Mesenchymal stem cell (in vitro differentiated cells and primary cell): ENCODE results near the gene CDC16. TPM values are rescaled to one million over a fixed set of nuclear protein-coding genes. Genes with fewer than 3 reads are reported as not detected.

ENCODE experiments used
- DNase-seq: peaks from one replicate; pipeline ENCODE4 v3.0.0-alpha.2; 2013
- H2AFZ ChIP-seq: one replicate; pipeline ENCODE4 v1.6.1; 2013; ENCODE audit warnings: low read depth, mild to moderate bottlenecking, control low read depth, inconsistent platforms, low read length, moderate library complexity
- H2AK5ac ChIP-seq: 2 replicates; pipeline ENCODE4 v1.6.1; 2013; ENCODE audit warnings: low read length, moderate library complexity, mild to moderate bottlenecking, inconsistent platforms; ENCODE audit not compliant: severe bottlenecking
- H2BK120ac ChIP-seq: one replicate; pipeline ENCODE4 v1.6.1; 2013; ENCODE audit warnings: low read depth, mild to moderate bottlenecking, inconsistent platforms, low read length, moderate library complexity
- H2BK12ac ChIP-seq, 2 experiments: one replicate each; pipeline ENCODE4 v1.6.1; 2013; ENCODE audit warnings: inconsistent platforms in 2 of 2, low read length in 2 of 2, mild to moderate bottlenecking in 2 of 2, moderate library complexity in 2 of 2, control low read depth in 1 of 2
- H2BK15ac ChIP-seq: one replicate; pipeline ENCODE4 v1.6.1; 2013; ENCODE audit warnings: mild to moderate bottlenecking, low read depth, inconsistent platforms; ENCODE audit not compliant: poor library complexity, severe bottlenecking
- H2BK5ac ChIP-seq: 2 replicates; pipeline ENCODE4 v1.6.1; 2013; ENCODE audit warnings: low read depth, mild to moderate bottlenecking, low read length, control low read depth, inconsistent platforms; ENCODE audit not compliant: poor library complexity, severe bottlenecking
- H3K14ac ChIP-seq, 2 experiments: one replicate each; pipeline ENCODE4 v1.6.1; 2013; ENCODE audit warnings: inconsistent platforms in 2 of 2, low read length in 2 of 2, control low read depth in 1 of 2, mild to moderate bottlenecking in 1 of 2, moderate library complexity in 1 of 2
- H3K18ac ChIP-seq, 2 experiments: one replicate each; pipeline ENCODE4 v1.6.1; 2013; ENCODE audit warnings: inconsistent platforms in 2 of 2, low read length in 2 of 2, control low read depth in 1 of 2, low read depth in 1 of 2, mild to moderate bottlenecking in 1 of 2
- H3K23ac ChIP-seq, 2 experiments: one replicate each; pipeline ENCODE4 v1.6.1; 2013; ENCODE audit warnings: inconsistent platforms in 2 of 2, low read length in 2 of 2, mild to moderate bottlenecking in 2 of 2, moderate library complexity in 2 of 2, control low read depth in 1 of 2
- H3K27ac ChIP-seq: 2 replicates; pipeline ENCODE4 v1.5.1; 2013; ENCODE audit warnings: mild to moderate bottlenecking, moderate library complexity, low read length, control low read depth, inconsistent platforms; ENCODE audit not compliant: poor library complexity, severe bottlenecking
- H3K27me3 ChIP-seq, 2 experiments: 2 replicates each; pipeline versions ENCODE4 v1.6.1 to v1.7.0; 2013; ENCODE audit warnings: low read length in 2 of 2, mild to moderate bottlenecking in 2 of 2, moderate library complexity in 2 of 2, control low read depth in 1 of 2, inconsistent platforms in 1 of 2; ENCODE audit not compliant: control insufficient read depth in 1 of 2, insufficient read depth in 1 of 2
- H3K36me3 ChIP-seq, 2 experiments: 2 replicates each; pipeline versions ENCODE4 v1.6.1 to v1.7.0; 2013; ENCODE audit warnings: low read length in 2 of 2, control low read depth in 1 of 2, inconsistent platforms in 1 of 2, low read depth in 1 of 2, mild to moderate bottlenecking in 1 of 2; ENCODE audit not compliant: insufficient read depth in 2 of 2, control insufficient read depth in 1 of 2
- H3K4ac ChIP-seq, 2 experiments: one replicate each; pipeline ENCODE4 v1.6.1; 2013; ENCODE audit warnings: inconsistent platforms in 2 of 2, low read length in 2 of 2, mild to moderate bottlenecking in 2 of 2, moderate library complexity in 2 of 2, control low read depth in 1 of 2, low read depth in 1 of 2
- H3K4me1 ChIP-seq: 2 replicates; pipeline ENCODE4 v1.6.1; 2013; ENCODE audit warnings: low read depth, low read length, control low read depth; ENCODE audit not compliant: control insufficient read depth, insufficient read depth
- H3K4me2 ChIP-seq: 2 replicates; pipeline ENCODE4 v1.6.1; 2013; ENCODE audit warnings: low read length, mild to moderate bottlenecking, inconsistent platforms; ENCODE audit not compliant: poor library complexity, severe bottlenecking
- H3K4me3 ChIP-seq, 2 experiments: 2 replicates each; pipeline versions ENCODE4 v1.5.1 to v1.7.0; 2013; ENCODE audit warnings: low read length in 2 of 2, mild to moderate bottlenecking in 2 of 2, control low read depth in 1 of 2, low read depth in 1 of 2; ENCODE audit not compliant: insufficient read depth in 1 of 2
- H3K79me1 ChIP-seq: replicated peaks from 2 replicates; pipeline ENCODE4 v1.6.1; 2013; ENCODE audit warnings: mild to moderate bottlenecking, control low read depth, low read length, inconsistent platforms; ENCODE audit not compliant: poor library complexity, severe bottlenecking
- H3K9ac ChIP-seq: 2 replicates; pipeline ENCODE4 v1.7.0; 2013; ENCODE audit warnings: mild to moderate bottlenecking, low read length, moderate library complexity
- H3K9me3 ChIP-seq: 2 replicates; pipeline ENCODE4 v1.7.0; 2013; ENCODE audit warnings: mild to moderate bottlenecking, low read length; ENCODE audit not compliant: control insufficient read depth
- H4K8ac ChIP-seq: one replicate; pipeline ENCODE4 v1.6.1; 2013; ENCODE audit warnings: inconsistent platforms, mild to moderate bottlenecking, low read length, moderate library complexity
- H4K91ac ChIP-seq: one replicate; pipeline ENCODE4 v1.6.1; 2013; ENCODE audit warnings: mild to moderate bottlenecking, low read length, inconsistent platforms
- WGBS: methylation state at CpG from one replicate; pipeline ENCODE4 v1.1.7; 2013; ENCODE audit warnings: mixed read lengths; 5-methylcytosine and 5-hydroxymethylcytosine counted together
- polyA plus RNA-seq, 2 experiments: library from polyadenylated mRNA; stranded (reverse); fragments of 200-250 nt; gene quantifications; one replicate each; pipeline ENCODE4 v1.2.3, GENCODE V29; 2013

Gene CDC16, protein sequence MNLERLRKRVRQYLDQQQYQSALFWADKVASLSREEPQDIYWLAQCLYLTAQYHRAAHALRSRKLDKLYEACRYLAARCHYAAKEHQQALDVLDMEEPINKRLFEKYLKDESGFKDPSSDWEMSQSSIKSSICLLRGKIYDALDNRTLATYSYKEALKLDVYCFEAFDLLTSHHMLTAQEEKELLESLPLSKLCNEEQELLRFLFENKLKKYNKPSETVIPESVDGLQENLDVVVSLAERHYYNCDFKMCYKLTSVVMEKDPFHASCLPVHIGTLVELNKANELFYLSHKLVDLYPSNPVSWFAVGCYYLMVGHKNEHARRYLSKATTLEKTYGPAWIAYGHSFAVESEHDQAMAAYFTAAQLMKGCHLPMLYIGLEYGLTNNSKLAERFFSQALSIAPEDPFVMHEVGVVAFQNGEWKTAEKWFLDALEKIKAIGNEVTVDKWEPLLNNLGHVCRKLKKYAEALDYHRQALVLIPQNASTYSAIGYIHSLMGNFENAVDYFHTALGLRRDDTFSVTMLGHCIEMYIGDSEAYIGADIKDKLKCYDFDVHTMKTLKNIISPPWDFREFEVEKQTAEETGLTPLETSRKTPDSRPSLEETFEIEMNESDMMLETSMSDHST
- polyA plus RNA-seq (2013, experiment 1 of 2) = 67.7 TPM
- polyA plus RNA-seq (2013, experiment 2 of 2) = 67.0 TPM

DNA sequence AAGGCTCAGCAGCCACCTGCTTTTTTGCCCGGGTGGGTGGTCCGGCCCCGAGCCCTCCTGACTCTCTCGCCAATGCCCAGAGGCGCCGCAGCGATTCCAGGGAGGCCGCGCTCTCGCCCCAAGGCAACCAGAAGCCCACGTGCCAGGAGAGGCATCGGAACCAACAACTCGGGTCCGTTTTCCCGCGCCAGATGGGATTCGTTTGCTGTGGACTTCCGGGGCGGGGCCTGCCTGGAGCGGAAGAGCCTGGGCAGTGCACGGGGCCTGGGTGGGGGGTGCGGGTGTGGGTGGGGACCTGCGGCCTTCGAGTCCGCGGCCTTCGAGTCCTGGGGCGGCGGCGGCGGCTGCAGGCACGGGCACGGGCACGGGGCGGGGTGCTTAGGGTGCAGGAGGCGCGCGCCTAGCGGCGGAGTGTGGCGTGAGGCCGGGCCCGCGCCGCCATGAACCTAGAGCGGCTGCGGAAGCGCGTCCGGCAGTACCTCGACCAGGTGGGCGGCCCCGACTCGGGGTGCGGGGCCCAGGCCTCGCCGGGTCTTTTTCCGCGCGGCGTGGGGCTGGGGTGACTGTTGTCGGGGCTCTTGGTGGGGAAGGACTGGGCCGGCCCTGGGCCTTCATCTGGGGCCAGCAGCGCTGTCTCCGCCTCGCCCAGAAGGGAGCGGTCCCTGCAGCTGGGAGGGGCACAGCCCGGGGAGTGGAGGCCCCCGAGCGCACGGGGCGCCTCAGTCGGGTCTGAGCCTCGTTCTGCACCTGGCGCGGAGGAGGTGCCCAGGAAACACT is at the start of gene CDC16:
Gene CDC16, plus strand, starts transcription at position 253 of the 777 bp plus-strand sequence. Its CDS starts 188 bp downstream, at position 441.
- H3K27ac ChIP-seq = peak within 1 kb of the TSS; percentile 14
- H2BK5ac ChIP-seq = peak within 1 kb of the TSS; percentile 79
- 2% methylated on average over 69 of the region's 76 CpGs for WGBS
- H2BK15ac ChIP-seq = peak within 1 kb of the TSS; percentile 67
- peaks cover 18 to 32% of the 10 kb centered on the region in 2 experiments for H3K36me3 ChIP-seq
- peak within 1 kb of the TSS; percentile 93 to 98 for H3K4me3 ChIP-seq
- peak within 1 kb of the TSS; percentile 98 for H4K91ac ChIP-seq
- H2BK120ac ChIP-seq = peak within 1 kb of the TSS; percentile 79
- H4K8ac ChIP-seq = peak within 1 kb of the TSS; percentile 96
- peak within 1 kb of the TSS; percentile 95 for H3K4me2 ChIP-seq
- H2AFZ ChIP-seq = peak within 1 kb of the TSS; percentile 91
- peaks cover 3 to 9% of the 10 kb centered on the region in 2 experiments for H3K27me3 ChIP-seq
- peak; percentile 89 for DNase-seq
- peak within 1 kb of the TSS; percentile 62 for H2AK5ac ChIP-seq
- peaks cover 14% of the 10 kb centered on the region for H3K79me1 ChIP-seq
- H3K4me1 ChIP-seq = peaks cover 4% of the 10 kb centered on the region
- peak within 1 kb of the TSS; percentile 91 for H3K9ac ChIP-seq
- peak within 1 kb of the TSS in 1 of 2 experiments; percentile 15 for H2BK12ac ChIP-seq
- H3K23ac ChIP-seq = peak within 1 kb of the TSS in 1 of 2 experiments; percentile 98
- no peaks in the 10 kb centered on the region for H3K9me3 ChIP-seq
- peak within 1 kb of the TSS; percentile 91 to 98 for H3K4ac ChIP-seq
- H3K18ac ChIP-seq = peak within 1 kb of the TSS; percentile 98
- H3K14ac ChIP-seq = peak within 1 kb of the TSS; percentile 86 to 99

DNA sequence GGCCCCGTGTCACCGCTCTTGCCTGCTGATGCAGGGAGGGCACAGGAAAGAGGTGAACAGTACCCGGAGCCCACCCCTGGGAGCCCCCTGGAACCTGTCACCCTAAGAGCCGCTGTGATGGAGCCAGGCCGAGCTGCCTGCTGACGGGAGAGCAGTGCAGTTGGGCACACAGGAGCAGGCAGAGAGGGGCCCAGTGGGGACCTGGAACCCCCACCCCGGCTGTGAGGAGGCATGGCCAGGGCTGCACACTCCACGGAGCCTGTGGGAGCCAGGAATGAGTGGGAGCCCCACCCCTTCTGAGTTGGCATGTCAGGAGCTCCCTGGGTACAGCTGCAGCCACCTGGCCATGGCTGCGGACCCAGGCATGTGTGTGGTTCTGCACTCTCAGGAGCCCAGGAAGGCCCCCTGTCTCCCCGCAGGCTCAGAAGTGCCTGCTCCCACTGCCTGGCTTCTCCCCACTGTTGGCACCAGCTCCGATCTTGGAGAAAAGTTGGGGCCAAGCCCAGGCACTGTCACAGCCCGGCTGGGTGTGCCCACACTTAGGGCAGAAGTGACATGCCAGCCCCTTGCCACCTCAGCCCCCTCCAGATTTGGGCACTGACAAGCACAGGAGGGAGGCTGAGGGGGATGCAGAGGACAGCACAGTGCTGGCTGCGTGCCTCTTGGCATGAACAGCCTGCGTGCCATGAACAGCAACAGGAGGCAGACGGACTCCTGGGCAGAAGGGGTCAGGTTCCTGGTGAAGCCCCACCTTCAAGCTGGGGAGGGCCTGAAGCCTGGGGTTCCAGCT is 49.3 kb upstream of the CDC16 start:
- H3K4ac ChIP-seq = no peak overlapping the region
- H3K23ac ChIP-seq = no peak overlapping the region
- H3K9me3 ChIP-seq = peaks cover 4% of the 10 kb centered on the region
- no peak overlapping the region for H2BK12ac ChIP-seq
- H3K4me2 ChIP-seq = no peak overlapping the region
- no peak overlapping the region for H3K27ac ChIP-seq
- no peak overlapping the region for H3K9ac ChIP-seq
- no peak overlapping the region for H3K4me3 ChIP-seq
- no peak overlapping the region for H2AK5ac ChIP-seq
- H2BK120ac ChIP-seq = no peak overlapping the region
- H3K18ac ChIP-seq = no peak overlapping the region
- H3K14ac ChIP-seq = no peak overlapping the region
- H3K79me1 ChIP-seq = no peaks in the 10 kb centered on the region
- no peak overlapping the region for H2AFZ ChIP-seq
- no peak overlapping the region for H4K8ac ChIP-seq
- WGBS = 85% methylated on average over 15 of the region's 15 CpGs
- no peaks in the 10 kb centered on the region for H3K36me3 ChIP-seq
- no peak overlapping the region for H2BK5ac ChIP-seq
- H3K4me1 ChIP-seq = peaks cover 6% of the 10 kb centered on the region
- no peak for DNase-seq
- peaks cover 8 to 29% of the 10 kb centered on the region in 2 experiments for H3K27me3 ChIP-seq
- H4K91ac ChIP-seq = no peak overlapping the region
- H2BK15ac ChIP-seq = peak overlapping the region; percentile 8

DNA sequence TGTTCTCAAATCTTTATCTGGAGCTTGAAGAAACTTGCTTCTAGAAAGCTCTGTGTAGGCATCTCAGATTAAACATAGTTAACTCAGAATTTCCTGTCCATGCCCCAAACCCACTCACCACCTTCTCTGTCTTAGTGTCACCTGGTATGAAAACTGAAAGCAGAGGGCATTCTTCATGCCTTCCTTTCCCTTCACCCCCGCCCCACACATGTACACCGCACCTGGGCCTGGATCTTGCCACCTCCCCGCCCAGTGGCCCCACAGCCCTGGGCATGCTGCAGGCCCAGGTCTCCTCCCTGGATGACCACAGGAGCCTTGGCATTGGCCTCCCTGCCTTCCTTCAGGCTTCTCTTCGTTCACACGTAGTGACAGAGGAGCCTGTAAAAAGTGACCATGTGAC is 39.8 kb upstream of the CDC16 start:
- Histone ChIP-seq H2AK5ac (no peak overlapping the region), H4K8ac (no peak overlapping the region), H3K36me3 (no peaks in the 10 kb centered on the region), H2BK12ac (no peak overlapping the region), H4K91ac (no peak overlapping the region), H2BK5ac (no peak overlapping the region), H3K4me3 (no peak overlapping the region), H3K4me1 (no peaks in the 10 kb centered on the region), H3K14ac (no peak overlapping the region), H2BK120ac (no peak overlapping the region), H3K79me1 (no peaks in the 10 kb centered on the region), H2BK15ac (no peak overlapping the region), H2AFZ (no peak overlapping the region), H3K9me3 (peaks cover 5% of the 10 kb centered on the region), H3K4me2 (no peak overlapping the region), H3K9ac (no peak overlapping the region), H3K27me3 (peaks cover 0 to 32% of the 10 kb centered on the region in 2 experiments), H3K23ac (no peak overlapping the region), H3K27ac (no peak overlapping the region), H3K4ac (no peak overlapping the region), H3K18ac (no peak overlapping the region)
- 88% methylated on average over 5 of the region's 5 CpGs for WGBS
- DNase-seq = no peak
